CD14-positive monocyte (primary cell): Measurements from ENCODE around the gene PYGO2. TPM values are rescaled to one million over a fixed set of nuclear protein-coding genes. Genes with fewer than 3 reads are reported as not detected.

Experiments
- DNase-seq, 3 donors: peaks; one replicate each; pipeline ENCODE4 v3.0.0-alpha.2; 2011 to 2022
- H2AFZ ChIP-seq: 2 replicates; pipeline ENCODE4 v1.6.0; 2012; ENCODE audit warnings: mild to moderate bottlenecking, low read depth, low read length, inconsistent platforms; ENCODE audit not compliant: insufficient read depth, poor library complexity, severe bottlenecking
- H3K27ac ChIP-seq, 2 donors: 1 replicate in 1 of 2; 2 replicates in 1 of 2; pipeline ENCODE4 v1.5.1; 2012 to 2013; ENCODE audit warnings: low read length in 2 of 2, control low read depth in 1 of 2, inconsistent platforms in 1 of 2, low read depth in 1 of 2, mild to moderate bottlenecking in 1 of 2
- H3K27me3 ChIP-seq, 2 donors: one replicate each; pipeline versions ENCODE4 v1.6.0 to v1.6.1; 2011 to 2013; ENCODE audit warnings: low read length in 2 of 2; ENCODE audit not compliant: control insufficient read depth in 2 of 2, insufficient read depth in 2 of 2
- H3K36me3 ChIP-seq, 2 donors: replicated peaks in 1 of 2; 1 replicate in 1 of 2; 2 replicates in 1 of 2; pipeline versions ENCODE4 v1.5.1 to v1.6.1; 2012 to 2013; ENCODE audit warnings: low read length in 2 of 2, control low read depth in 1 of 2, inconsistent platforms in 1 of 2, mild to moderate bottlenecking in 1 of 2; ENCODE audit not compliant: insufficient read depth in 2 of 2, control insufficient read depth in 1 of 2
- H3K4me1 ChIP-seq, 2 donors: 1 replicate in 1 of 2; 2 replicates in 1 of 2; pipeline versions ENCODE4 v1.5.1 to v1.6.1; 2012 to 2013; ENCODE audit warnings: low read length in 2 of 2, control low read depth in 1 of 2, inconsistent platforms in 1 of 2, mild to moderate bottlenecking in 1 of 2, moderate library complexity in 1 of 2; ENCODE audit not compliant: insufficient read depth in 2 of 2, control insufficient read depth in 1 of 2
- H3K4me2 ChIP-seq: replicated peaks from 2 replicates; pipeline ENCODE3; 2012; ENCODE audit warnings: low read length, moderate library complexity, mild to moderate bottlenecking; ENCODE audit not compliant: poor library complexity, severe bottlenecking; ENCODE audit errors: extremely low read depth
- H3K4me3 ChIP-seq, 3 experiments: fragments of 200-600 bp in 1 of 3; sonication (generic) in 1 of 3; replicated peaks in 1 of 3; 1 replicate in 2 of 3; 2 replicates in 1 of 3; pipeline ENCODE4 v1.5.1; 2011 to 2013; ENCODE audit warnings: low read length in 3 of 3, mild to moderate bottlenecking in 3 of 3, control low read depth in 2 of 3, low read depth in 2 of 3, inconsistent platforms in 1 of 3, moderate library complexity in 1 of 3
- H3K79me2 ChIP-seq: 2 replicates; pipeline ENCODE4 v1.6.0; 2012; ENCODE audit warnings: mild to moderate bottlenecking, control low read depth, inconsistent platforms, low read length, moderate library complexity; ENCODE audit not compliant: insufficient read depth
- H3K9ac ChIP-seq: 2 replicates; pipeline ENCODE4 v1.6.0; 2017; ENCODE audit warnings: low read length, mild to moderate bottlenecking; ENCODE audit not compliant: insufficient read depth, poor library complexity, severe bottlenecking
- H3K9me3 ChIP-seq, 2 donors: replicated peaks in 1 of 2; 1 replicate in 1 of 2; 2 replicates in 1 of 2; pipeline versions ENCODE4 v1.5.1 to v1.6.1; 2012 to 2013; ENCODE audit warnings: low read length in 2 of 2, control low read depth in 1 of 2; ENCODE audit not compliant: control insufficient read depth in 1 of 2, insufficient read depth in 1 of 2
- H4K20me1 ChIP-seq: 2 replicates; pipeline ENCODE4 v1.6.0; 2012; ENCODE audit warnings: mild to moderate bottlenecking, low read length, control low read depth, moderate library complexity; ENCODE audit not compliant: insufficient read depth
- H3K27ac Mint-ChIP-seq, 7 donors: one replicate each; pipeline ENCODE4 v1.8.0; 2020; ENCODE audit warnings: mild to moderate bottlenecking in 7 of 7, mixed read lengths in 7 of 7, moderate library complexity in 6 of 7, inconsistent platforms in 2 of 7
- H3K27me3 Mint-ChIP-seq, 3 donors: one replicate each; pipeline ENCODE4 v1.8.0; 2021 to 2022; ENCODE audit warnings: low read depth in 3 of 3, mild to moderate bottlenecking in 3 of 3, mixed read lengths in 3 of 3, moderate library complexity in 3 of 3, inconsistent platforms in 1 of 3
- H3K36me3 Mint-ChIP-seq, 2 donors: one replicate each; pipeline ENCODE4 v1.8.0; 2020; ENCODE audit warnings: mixed read lengths in 2 of 2, inconsistent platforms in 1 of 2, mild to moderate bottlenecking in 1 of 2
- H3K4me1 Mint-ChIP-seq: one replicate; pipeline ENCODE4 v1.8.0; 2020; ENCODE audit warnings: mild to moderate bottlenecking, mixed read lengths
- H3K4me3 Mint-ChIP-seq, 2 donors: one replicate each; pipeline ENCODE4 v1.8.0; 2020; ENCODE audit warnings: mild to moderate bottlenecking in 2 of 2, mixed read lengths in 2 of 2, moderate library complexity in 1 of 2
- H3K9me3 Mint-ChIP-seq, 7 donors: one replicate each; pipeline ENCODE4 v1.8.0; 2020 to 2022; ENCODE audit warnings: mixed read lengths in 7 of 7, mild to moderate bottlenecking in 6 of 7, moderate library complexity in 6 of 7, inconsistent platforms in 2 of 7
- CTCF ChIP-seq: fragments of 200-600 bp; IDR thresholded peaks from one replicate; pipeline ENCODE4 v1.8.0; 2022; ENCODE audit warnings: antibody characterized with exemption, mild to moderate bottlenecking
- WGBS: methylation state at CpG from one replicate; pipeline ENCODE4 v1.1.5; 2013; ENCODE audit warnings: missing lambda C conversion rate; ENCODE audit not compliant: insufficient coverage; 5-methylcytosine and 5-hydroxymethylcytosine counted together
- intact Hi-C, 2 donors: fragments of 100-400 bp; cut with micrococcal nuclease; formaldehyde crosslinking; loops; one replicate each; pipeline versions ENCODE4 v1.15.0 to v1.15.1; 2023
- polyA plus RNA-seq, 3 donors: library from polyadenylated mRNA; depleted of rRNA in 1 of 3; unstranded in 2 of 3; stranded (reverse) in 1 of 3; fragments of 300-500 nt in 2 of 3; fragments of >200 nt in 1 of 3; fragmentation: Illumina TruSeq in 2 of 3; gene quantifications; 1 replicate in 2 of 3; 2 replicates in 1 of 3; pipeline ENCODE4 v1.2.3, GENCODE V29; 2012 to 2021

PYGO2 gene
- polyA plus RNA-seq, 3 donors, result 8.2 to 12.5 (median 12.0) TPM

- Histone ChIP-seq H3K4me3 (no peak overlapping the region), H4K20me1 (peaks cover 20% of the 10 kb centered on the region), H3K27ac (no peak overlapping the region), H3K36me3 (peaks cover 11 to 14% of the 10 kb centered on the region in 2 donors), H3K9ac (no peak overlapping the region), H3K4me2 (no peak overlapping the region), H3K9me3 (no peaks in the 10 kb centered on the region), H3K79me2 (peaks cover 9% of the 10 kb centered on the region), H2AFZ (no peak overlapping the region), H3K27me3 (no peaks in the 10 kb centered on the region), H3K4me1 (peaks cover 42 to 47% of the 10 kb centered on the region in 2 donors)
- no peak for TF ChIP-seq CTCF
- peak in 1 of 3 donors; percentile 3 for DNase-seq
- no peaks in the 10 kb centered on the region for H3K9me3 Mint-ChIP-seq
- no peak overlapping the region for H3K4me3 Mint-ChIP-seq
- WGBS, result no CpG with 5 or more reads among the region's 3 CpGs
- intact Hi-C loops, result no loop called here
- H3K27me3 Mint-ChIP-seq, result peaks cover 2% of the 10 kb centered on the region in 3 donors
- H3K27ac Mint-ChIP-seq, result peak overlapping the region in 1 of 7 donors; percentile 10
- peaks cover 15 to 19% of the 10 kb centered on the region in 2 donors for H3K36me3 Mint-ChIP-seq
- peaks cover 52% of the 10 kb centered on the region for H3K4me1 Mint-ChIP-seq
Observed at GRCh38 chr1:154994591-154994990, 33.0 kb upstream of the PYGO2 start.

DNA sequence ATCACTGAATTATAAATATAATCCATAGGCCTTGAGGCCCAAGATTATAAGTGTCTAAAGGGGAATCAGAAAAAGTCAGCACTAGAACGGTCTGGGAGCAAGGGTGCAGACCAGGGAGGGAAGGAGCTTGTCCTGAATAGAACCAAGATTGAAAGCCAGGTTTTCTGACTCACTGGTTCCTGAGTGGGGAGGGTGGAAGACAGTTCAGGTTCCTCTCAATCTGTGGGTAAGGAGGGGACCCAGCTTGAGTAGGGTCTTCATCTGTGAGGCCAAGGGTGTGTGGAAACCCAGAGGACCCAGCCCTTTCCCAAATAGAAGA is 32.6 kb upstream of the PYGO2 start:
- H3K4me3 ChIP-seq, result no peak overlapping the region
- H3K4me1 ChIP-seq, result peaks cover 38 to 43% of the 10 kb centered on the region in 2 donors
- H3K4me2 ChIP-seq, result no peak overlapping the region
- H3K79me2 ChIP-seq, result peaks cover 9% of the 10 kb centered on the region
- DNase-seq, result no peak
- no peak overlapping the region for H3K27ac ChIP-seq
- H3K9ac ChIP-seq, result no peak overlapping the region
- no peaks in the 10 kb centered on the region for H3K27me3 ChIP-seq
- H4K20me1 ChIP-seq, result peaks cover 24% of the 10 kb centered on the region
- 100% methylated on average over 1 of the region's 1 CpG for WGBS
- H2AFZ ChIP-seq, result no peak overlapping the region
- intact Hi-C loops, result no loop called here
- Mint-ChIP-seq H3K9me3 (no peaks in the 10 kb centered on the region), H3K4me3 (no peak overlapping the region), H3K4me1 (peaks cover 50% of the 10 kb centered on the region), H3K36me3 (peaks cover 19 to 23% of the 10 kb centered on the region in 2 donors), H3K27ac (peak overlapping the region in 1 of 7 donors; percentile 10), H3K27me3 (peaks cover 2% of the 10 kb centered on the region in 3 donors)
- no peaks in the 10 kb centered on the region for H3K9me3 ChIP-seq
- TF ChIP-seq CTCF, result no peak
- H3K36me3 ChIP-seq, result peaks cover 14 to 17% of the 10 kb centered on the region in 2 donors
